Measurements from ENCODE around the gene C2CD3. TPM values are rescaled to one million over a fixed set of nuclear protein-coding genes. Genes with fewer than 3 reads are reported as not detected.
A peak's percentile ranks its signal among the peaks of the same experiment; 100 is the strongest.

The C2CD3 gene
- total RNA-seq, 2 donors from 2014 or later = 35.3 to 37.9 TPM

DNA sequence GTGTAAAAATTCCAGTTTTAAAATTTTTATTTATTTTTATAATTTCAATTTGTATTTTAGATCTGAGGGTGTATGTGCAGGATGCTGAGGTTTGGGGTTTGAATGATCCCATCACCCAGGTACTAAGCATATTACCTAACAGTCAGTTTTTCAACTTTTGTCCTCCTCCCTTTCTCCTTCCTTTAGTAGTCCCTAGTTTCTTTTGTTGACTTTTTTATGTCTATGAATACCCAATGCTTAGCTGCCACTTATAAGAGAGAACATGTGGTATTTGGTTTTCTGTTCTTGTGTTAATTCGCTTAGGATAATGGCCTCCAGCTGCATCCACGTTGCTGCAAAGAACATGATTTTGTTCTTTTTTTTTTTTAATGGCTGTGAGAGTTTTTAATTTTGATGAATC, 126.3 kb downstream of the C2CD3 start:
- H3K4me3 Mint-ChIP-seq = no peak overlapping the region
- H3K36me3 Mint-ChIP-seq (ENCODE audit: low read depth) = peaks cover 64% of the 10 kb centered on the region
- H3K9me3 Mint-ChIP-seq = no peaks in the 10 kb centered on the region
- no peak for ATAC-seq (replicated peaks)
- no peaks in the 10 kb centered on the region for H3K27me3 Mint-ChIP-seq
- no peaks in the 10 kb centered on the region for H3K4me1 Mint-ChIP-seq
- no peak overlapping the region for H3K27ac Mint-ChIP-seq

DNA sequence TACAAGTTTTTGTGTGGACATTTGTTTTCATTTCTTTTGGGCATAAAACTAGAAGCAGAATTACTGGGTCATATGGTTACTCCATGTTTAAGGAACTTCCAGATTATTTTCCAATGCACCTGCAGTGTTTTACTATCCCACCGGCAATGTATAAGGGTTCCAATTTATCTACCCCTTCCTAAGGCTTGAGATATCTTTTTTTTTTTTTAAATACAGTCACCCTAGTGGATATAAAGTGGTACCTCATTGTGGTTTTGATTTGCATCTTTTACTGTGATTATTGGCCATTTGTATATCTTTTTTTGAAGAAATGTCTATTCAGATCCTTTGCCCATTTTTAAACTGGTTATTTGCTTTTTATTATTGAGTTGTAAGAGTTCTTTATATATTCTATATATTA, 127.4 kb downstream of the C2CD3 start:
- Mint-ChIP-seq H3K4me3 (no peak overlapping the region), H3K27ac (no peak overlapping the region), H3K9me3 (no peaks in the 10 kb centered on the region), H3K36me3 (ENCODE audit: low read depth) (peaks cover 58% of the 10 kb centered on the region), H3K4me1 (no peaks in the 10 kb centered on the region), H3K27me3 (no peaks in the 10 kb centered on the region)
- ATAC-seq (replicated peaks) = no peak

GRCh38 chr11:74037309-74037708, 133.5 kb downstream of the C2CD3 start:
- ATAC-seq (replicated peaks) = no peak
- Mint-ChIP-seq H3K9me3 (no peaks in the 10 kb centered on the region), H3K4me3 (no peak overlapping the region), H3K36me3 (ENCODE audit: low read depth) (peaks cover 55% of the 10 kb centered on the region), H3K4me1 (no peaks in the 10 kb centered on the region), H3K27ac (no peak overlapping the region), H3K27me3 (no peaks in the 10 kb centered on the region)

GRCh38 chr11:74035264-74035663, 135.5 kb downstream of the C2CD3 start:
- no peak overlapping the region for H3K4me3 Mint-ChIP-seq
- no peaks in the 10 kb centered on the region for H3K9me3 Mint-ChIP-seq
- H3K4me1 Mint-ChIP-seq = peaks cover 14% of the 10 kb centered on the region
- H3K27me3 Mint-ChIP-seq = no peaks in the 10 kb centered on the region
- ATAC-seq (replicated peaks) = no peak
- H3K27ac Mint-ChIP-seq = peak overlapping the region; percentile 21
- H3K36me3 Mint-ChIP-seq (ENCODE audit: low read depth) = peaks cover 35% of the 10 kb centered on the region

DNA sequence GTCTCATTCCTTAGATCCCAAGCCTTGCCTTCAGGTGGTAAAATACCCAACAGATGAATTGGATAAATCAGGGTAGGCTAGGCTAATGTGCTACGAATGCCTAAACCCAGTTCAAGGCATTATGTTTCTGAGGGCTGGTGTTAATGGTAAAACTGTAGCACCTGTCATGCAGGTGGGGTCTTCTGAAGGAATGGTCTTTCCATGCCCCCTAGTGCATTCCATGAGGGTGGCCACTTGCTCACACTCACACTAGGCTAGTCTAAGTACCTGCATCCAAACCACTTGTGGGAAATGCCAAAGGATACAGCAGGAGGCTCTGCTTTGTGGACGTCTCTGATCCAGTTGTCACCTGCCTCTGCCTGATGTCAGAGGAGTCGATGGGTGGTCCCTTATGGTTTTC, 137.8 kb downstream of the C2CD3 start:
- Mint-ChIP-seq H3K4me1 (peaks cover 16% of the 10 kb centered on the region), H3K9me3 (no peaks in the 10 kb centered on the region), H3K27ac (no peak overlapping the region), H3K36me3 (ENCODE audit: low read depth) (peaks cover 26% of the 10 kb centered on the region), H3K27me3 (no peaks in the 10 kb centered on the region), H3K4me3 (no peak overlapping the region)
- no peak for ATAC-seq (replicated peaks)

DNA sequence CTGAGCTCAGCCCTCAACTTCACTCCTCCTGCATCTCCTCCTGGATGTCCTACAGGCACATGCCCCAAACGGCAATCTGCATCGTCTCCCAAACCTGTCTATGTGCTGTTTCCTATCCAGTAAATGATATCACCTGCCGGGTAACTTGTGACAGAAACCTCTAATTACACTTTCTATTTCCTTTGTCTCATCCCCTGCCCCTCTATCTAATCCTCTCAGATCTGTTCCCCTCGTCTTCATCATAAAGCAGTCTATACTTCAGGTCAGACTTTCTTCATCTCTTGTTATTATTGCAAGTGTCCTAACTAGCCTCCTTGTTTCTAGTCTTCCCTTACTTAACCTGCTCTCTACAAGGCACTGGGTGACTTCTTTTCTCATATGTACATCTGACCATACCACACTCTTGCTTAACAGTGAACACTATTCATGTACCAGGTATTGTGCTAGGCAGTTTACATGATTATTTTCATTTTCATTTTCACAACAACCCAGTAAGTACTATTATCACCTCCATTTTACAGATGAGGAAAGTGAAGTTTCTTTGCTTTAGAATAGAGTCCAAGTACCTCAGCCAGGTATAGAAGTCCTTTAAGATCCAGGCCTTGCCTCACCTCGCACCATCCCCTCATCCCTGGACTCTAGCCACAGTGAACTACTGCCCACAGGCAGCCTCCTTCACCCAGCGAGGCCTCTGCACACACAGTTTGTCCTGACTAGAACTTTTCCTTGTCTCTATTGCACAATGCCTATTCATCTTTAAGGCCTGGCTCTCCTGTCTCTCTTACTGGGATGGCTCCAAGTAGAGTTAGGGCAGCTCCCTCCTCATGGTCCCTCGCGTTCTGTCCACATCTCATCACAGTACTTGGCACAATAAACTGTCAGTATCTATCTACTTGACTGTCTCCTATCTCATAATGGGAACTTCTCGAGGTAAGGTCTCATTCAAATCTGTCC, 139.8 kb downstream of the C2CD3 start:
- Mint-ChIP-seq H3K4me3 (peak overlapping the region; percentile 68), H3K27ac (peak overlapping the region; percentile 86), H3K9me3 (no peaks in the 10 kb centered on the region), H3K4me1 (peaks cover 22% of the 10 kb centered on the region), H3K36me3 (ENCODE audit: low read depth) (peaks cover 10% of the 10 kb centered on the region), H3K27me3 (no peaks in the 10 kb centered on the region)
- ATAC-seq (replicated peaks) = peak; percentile 47

DNA sequence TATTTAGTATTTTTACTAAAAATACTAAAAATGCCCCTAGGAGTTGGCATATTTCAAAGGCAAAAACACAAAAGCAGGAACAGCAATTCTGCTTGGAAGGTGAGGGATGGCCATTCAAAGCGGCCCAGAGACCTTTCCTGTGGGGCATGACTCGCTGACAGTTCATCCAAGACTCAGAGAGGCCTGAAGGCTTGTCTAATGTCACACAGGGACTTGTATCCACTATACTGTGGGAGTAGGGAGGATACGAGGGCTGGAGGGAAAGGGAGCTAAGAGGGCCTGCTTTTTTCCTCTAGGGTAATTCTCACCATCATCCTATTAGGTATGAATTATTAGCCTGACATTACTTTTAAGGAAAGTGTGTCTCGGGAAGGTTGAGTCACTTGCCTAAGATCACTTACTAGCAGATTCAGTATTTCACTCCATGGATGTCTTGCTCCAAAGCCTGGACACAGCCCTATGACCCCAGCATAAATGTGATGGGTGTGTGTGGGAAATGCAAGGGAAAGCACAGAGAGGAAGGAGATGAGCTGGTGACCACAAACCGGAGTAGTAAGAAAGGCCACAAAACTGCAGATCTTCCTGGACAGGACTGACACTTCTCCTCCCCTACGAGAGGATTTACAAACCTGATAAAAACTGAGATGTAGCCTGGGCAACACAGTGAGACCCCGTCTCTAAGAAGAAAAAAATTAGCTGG, 145.2 kb downstream of the C2CD3 start:
- ATAC-seq (replicated peaks) = peak; percentile 71
- peak overlapping the region; percentile 96 for H3K27ac Mint-ChIP-seq
- H3K4me3 Mint-ChIP-seq = peak overlapping the region; percentile 76
- H3K36me3 Mint-ChIP-seq (ENCODE audit: low read depth) = peaks cover 21% of the 10 kb centered on the region
- peaks cover 31% of the 10 kb centered on the region for H3K4me1 Mint-ChIP-seq
- no peaks in the 10 kb centered on the region for H3K9me3 Mint-ChIP-seq
- no peaks in the 10 kb centered on the region for H3K27me3 Mint-ChIP-seq

DNA sequence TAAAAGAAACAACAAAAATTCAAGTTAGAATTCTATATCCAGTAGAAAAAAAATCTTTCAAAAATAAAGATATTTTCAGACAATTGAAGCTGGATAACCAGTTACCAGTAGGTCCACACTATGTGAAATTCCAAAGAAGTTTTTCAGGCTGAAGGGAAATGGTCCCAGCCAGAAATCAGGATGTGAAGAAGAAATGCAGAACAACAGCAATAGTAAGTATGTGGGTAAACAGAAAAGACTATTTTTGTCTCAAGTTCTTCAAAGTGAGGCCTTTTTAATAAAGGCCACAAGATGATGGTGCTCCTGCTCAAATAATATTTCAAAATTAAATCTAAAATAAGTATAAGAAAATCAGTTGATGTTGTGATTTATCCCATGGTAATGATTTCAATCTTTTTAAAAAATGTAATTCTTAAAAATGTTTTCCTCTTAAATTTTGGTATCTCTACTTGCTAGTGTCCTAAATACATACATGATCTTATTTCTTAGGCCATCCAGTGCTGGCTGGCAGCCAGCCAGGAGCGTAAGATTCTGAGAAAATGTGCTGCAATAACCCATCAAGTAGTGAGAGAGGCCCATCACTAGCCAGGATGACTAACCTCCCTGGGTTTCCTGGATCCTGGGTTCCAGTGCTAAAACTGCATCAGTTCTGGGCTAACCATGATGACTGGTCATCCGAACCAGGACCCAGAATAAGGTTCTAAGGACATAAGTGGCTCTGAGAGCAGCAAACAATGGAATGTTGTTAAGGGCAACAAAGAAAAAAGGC, 146.4 kb downstream of the C2CD3 start:
- peak; percentile 13 for ATAC-seq (replicated peaks)
- H3K27me3 Mint-ChIP-seq = no peaks in the 10 kb centered on the region
- peaks cover 26% of the 10 kb centered on the region for H3K4me1 Mint-ChIP-seq

GRCh38 chr11:74023276-74023675, 147.5 kb downstream of the C2CD3 start:
- no peak for ATAC-seq (replicated peaks)
- H3K4me1 Mint-ChIP-seq = peaks cover 26% of the 10 kb centered on the region
- H3K27ac Mint-ChIP-seq = peak overlapping the region; percentile 86
- H3K27me3 Mint-ChIP-seq = no peaks in the 10 kb centered on the region
- no peaks in the 10 kb centered on the region for H3K9me3 Mint-ChIP-seq
- H3K4me3 Mint-ChIP-seq = peak overlapping the region; percentile 29
- peaks cover 21% of the 10 kb centered on the region for H3K36me3 Mint-ChIP-seq (ENCODE audit: low read depth)

More for the DNA sequence above, 146.4 kb downstream of the C2CD3 start:
- peak overlapping the region; percentile 76 for H3K4me3 Mint-ChIP-seq
- peak overlapping the region; percentile 96 for H3K27ac Mint-ChIP-seq
- peaks cover 21% of the 10 kb centered on the region for H3K36me3 Mint-ChIP-seq (ENCODE audit: low read depth)
- no peaks in the 10 kb centered on the region for H3K9me3 Mint-ChIP-seq

- no peak for ATAC-seq (replicated peaks)
- H3K27me3 Mint-ChIP-seq = no peaks in the 10 kb centered on the region
- H3K36me3 Mint-ChIP-seq (ENCODE audit: low read depth) = peaks cover 21% of the 10 kb centered on the region
- H3K4me3 Mint-ChIP-seq = no peak overlapping the region
- H3K9me3 Mint-ChIP-seq = no peaks in the 10 kb centered on the region
- peaks cover 26% of the 10 kb centered on the region for H3K4me1 Mint-ChIP-seq
- no peak overlapping the region for H3K27ac Mint-ChIP-seq
Measured at GRCh38 chr11:74022546-74022945, 148.3 kb downstream of the C2CD3 start.

GRCh38 chr11:74021998-74022397, 148.8 kb downstream of the C2CD3 start:
- H3K9me3 Mint-ChIP-seq = no peaks in the 10 kb centered on the region
- no peak overlapping the region for H3K27ac Mint-ChIP-seq
- no peak for ATAC-seq (replicated peaks)
- H3K27me3 Mint-ChIP-seq = no peaks in the 10 kb centered on the region
- no peak overlapping the region for H3K4me3 Mint-ChIP-seq
- H3K4me1 Mint-ChIP-seq = peaks cover 26% of the 10 kb centered on the region
- peaks cover 25% of the 10 kb centered on the region for H3K36me3 Mint-ChIP-seq (ENCODE audit: low read depth)

GRCh38 chr11:74020539-74020938, 150.3 kb downstream of the C2CD3 start:
- no peaks in the 10 kb centered on the region for H3K9me3 Mint-ChIP-seq
- H3K4me1 Mint-ChIP-seq = peaks cover 28% of the 10 kb centered on the region
- H3K27ac Mint-ChIP-seq = no peak overlapping the region
- H3K27me3 Mint-ChIP-seq = no peaks in the 10 kb centered on the region
- ATAC-seq (replicated peaks) = peak; percentile 15
- H3K4me3 Mint-ChIP-seq = no peak overlapping the region
- peaks cover 31% of the 10 kb centered on the region for H3K36me3 Mint-ChIP-seq (ENCODE audit: low read depth)

DNA sequence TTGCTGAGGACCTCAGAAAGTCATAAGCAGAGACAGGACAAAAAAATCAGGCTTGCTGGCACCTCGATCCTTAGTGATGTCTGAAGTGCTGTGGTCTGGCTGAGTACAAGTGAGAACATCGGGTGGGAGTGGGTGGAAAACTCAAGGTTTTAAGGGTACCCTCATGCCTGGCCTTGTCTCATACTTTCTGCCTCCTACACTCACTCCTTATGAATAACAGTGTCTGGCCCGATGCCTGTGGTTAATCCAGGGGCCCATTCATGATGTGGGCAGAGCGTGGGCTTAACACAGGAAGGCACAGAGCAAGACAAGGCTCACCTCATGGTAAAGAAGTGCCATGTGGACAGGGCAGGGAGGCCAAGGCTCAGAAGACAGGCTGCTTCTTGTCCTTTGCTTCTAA, 150.9 kb downstream of the C2CD3 start:
- H3K4me3 Mint-ChIP-seq = no peak overlapping the region
- peaks cover 29% of the 10 kb centered on the region for H3K4me1 Mint-ChIP-seq
- H3K27ac Mint-ChIP-seq = no peak overlapping the region
- H3K36me3 Mint-ChIP-seq (ENCODE audit: low read depth) = peaks cover 30% of the 10 kb centered on the region
- ATAC-seq (replicated peaks) = peak; percentile 88
- no peaks in the 10 kb centered on the region for H3K27me3 Mint-ChIP-seq
- no peaks in the 10 kb centered on the region for H3K9me3 Mint-ChIP-seq

DNA sequence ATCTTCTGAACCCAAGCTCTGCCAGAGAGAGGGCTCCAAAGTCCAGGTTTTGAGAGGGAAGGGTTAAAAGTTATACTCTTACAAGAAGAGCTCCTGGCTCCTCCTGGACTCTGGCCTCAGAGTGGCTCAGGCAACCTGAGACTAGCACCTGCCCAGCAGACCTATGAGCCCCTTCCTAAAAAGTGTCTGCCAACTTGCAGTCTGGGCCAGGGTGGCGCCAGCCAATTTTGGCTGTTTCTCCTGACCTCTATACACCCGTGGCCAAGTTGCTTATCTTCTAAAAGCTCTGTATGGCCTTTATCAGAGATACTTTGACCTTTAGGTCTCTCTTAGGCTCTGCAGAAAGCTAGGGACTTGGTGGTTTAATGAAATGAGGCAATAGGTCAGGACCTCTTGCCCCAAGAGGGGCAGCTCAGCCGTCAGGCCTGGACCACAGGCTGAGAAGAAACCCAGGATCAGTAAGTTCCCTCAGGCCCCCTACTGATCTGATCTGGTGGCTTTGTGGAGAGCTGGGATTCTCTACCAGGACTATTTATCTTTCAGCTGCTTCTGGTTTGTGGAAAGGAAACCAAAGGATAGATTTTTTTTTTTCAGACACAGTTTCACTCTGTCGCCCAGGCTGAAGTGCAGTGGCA, 151.6 kb downstream of the C2CD3 start:
- Mint-ChIP-seq H3K4me3 (no peak overlapping the region), H3K27ac (no peak overlapping the region), H3K27me3 (no peaks in the 10 kb centered on the region), H3K4me1 (peaks cover 28% of the 10 kb centered on the region), H3K9me3 (no peaks in the 10 kb centered on the region), H3K36me3 (ENCODE audit: low read depth) (peaks cover 28% of the 10 kb centered on the region)
- ATAC-seq (replicated peaks) = peak; percentile 22
